Measurements from ENCODE around the gene TNKS1BP1. TPM values are rescaled to one million over a fixed set of nuclear protein-coding genes. Genes with fewer than 3 reads are reported as not detected.
A peak's percentile ranks its signal among the peaks of the same experiment; 100 is the strongest.

TNKS1BP1 gene
- total and polyA plus RNA-seq, 8 donors, result 59.4 to 238 (median 119) TPM

GRCh38 chr11:57310091-57310490, 14.7 kb downstream of the TNKS1BP1 start:
- H3K36me3 ChIP-seq, result peaks cover 50 to 64% (median 56%) of the 10 kb centered on the region in 4 donors
- H3K27ac ChIP-seq, result peak overlapping the region in 4 of 5 donors; percentile 90 to 95 (median 92)
- no peaks in the 10 kb centered on the region for H3K27me3 ChIP-seq
- DNase-seq, result no peak
- no peak for TF ChIP-seq POLR2AphosphoS5 (IDR thresholded peaks at IDR 0.05)
- no peak for TF ChIP-seq POLR2A (IDR thresholded peaks at IDR 0.05)
- no peak for TF ChIP-seq EP300 (IDR thresholded peaks at IDR 0.05)
- no peak for TF ChIP-seq CTCF (IDR thresholded peaks at IDR 0.05)
- intact Hi-C loops (cut with DNase I; ENCODE audit: low total_unique reads), result no loop called here
- H3K9me3 ChIP-seq, result no peaks in the 10 kb centered on the region
- 66 to 89% (median 87%) methylated on average over 6 of the region's 6 CpGs for WGBS, 5 donors
- H3K4me1 ChIP-seq, result peaks cover 85 to 100% (median 94%) of the 10 kb centered on the region in 4 donors
- peak overlapping the region in 3 of 4 donors; percentile 42 to 52 (median 48) for H3K4me3 ChIP-seq

- Histone ChIP-seq H3K36me3 (peaks cover 43 to 57% (median 49%) of the 10 kb centered on the region in 4 donors), H3K27me3 (no peaks in the 10 kb centered on the region), H3K4me3 (peak overlapping the region in 1 of 4 donors; percentile 52), H3K4me1 (peaks cover 92 to 100% (median 98%) of the 10 kb centered on the region in 4 donors), H3K9me3 (no peaks in the 10 kb centered on the region), H3K27ac (peak overlapping the region; percentile 13 to 95 (median 90))
- 86 to 92% (median 90%) methylated on average over 23 to 24 of the region's 24 CpGs for WGBS, 5 donors
- no peak for DNase-seq
- intact Hi-C loops (cut with DNase I; ENCODE audit: low total_unique reads), result no loop called here
- no peak for TF ChIP-seq EP300 (IDR thresholded peaks at IDR 0.05)
- TF ChIP-seq CTCF (IDR thresholded peaks at IDR 0.05), result no peak
- TF ChIP-seq POLR2A (IDR thresholded peaks at IDR 0.05), result no peak
- no peak for TF ChIP-seq POLR2AphosphoS5 (IDR thresholded peaks at IDR 0.05)
Observed at GRCh38 chr11:57309106-57310059, 15.4 kb downstream of the TNKS1BP1 start.

GRCh38 chr11:57308426-57309060, 16.2 kb downstream of the TNKS1BP1 start:
- Histone ChIP-seq H3K9me3 (no peaks in the 10 kb centered on the region), H3K4me1 (peaks cover 92 to 100% (median 100%) of the 10 kb centered on the region in 4 donors), H3K36me3 (peaks cover 36 to 49% (median 42%) of the 10 kb centered on the region in 4 donors), H3K4me3 (peak overlapping the region in 1 of 4 donors; percentile 17), H3K27ac (peak overlapping the region in 4 of 5 donors; percentile 90 to 95 (median 92)), H3K27me3 (no peaks in the 10 kb centered on the region)
- DNase-seq, result no peak
- intact Hi-C loops (cut with DNase I; ENCODE audit: low total_unique reads), result no loop called here
- no peak for TF ChIP-seq EP300 (IDR thresholded peaks at IDR 0.05)
- no peak for TF ChIP-seq POLR2A (IDR thresholded peaks at IDR 0.05)
- no peak for TF ChIP-seq POLR2AphosphoS5 (IDR thresholded peaks at IDR 0.05)
- TF ChIP-seq CTCF (IDR thresholded peaks at IDR 0.05), result no peak
- WGBS, 5 donors, result 80 to 88% (median 85%) methylated on average over 8 to 10 of the region's 10 CpGs

GRCh38 chr11:57307666-57308270, 17.0 kb downstream of the TNKS1BP1 start:
- Histone ChIP-seq H3K27me3 (no peaks in the 10 kb centered on the region), H3K27ac (peak overlapping the region in 4 of 5 donors; percentile 1 to 94 (median 60)), H3K4me3 (peak overlapping the region in 1 of 4 donors; percentile 17), H3K9me3 (no peaks in the 10 kb centered on the region), H3K36me3 (peaks cover 35 to 49% (median 42%) of the 10 kb centered on the region in 4 donors), H3K4me1 (peaks cover 84 to 98% (median 95%) of the 10 kb centered on the region in 4 donors)
- 49 to 72% (median 55%) methylated on average over 7 of the region's 7 CpGs for whole genome bisulfite sequencing, 5 donors
- intact Hi-C loops (cut with DNase I; ENCODE audit: low total_unique reads), result no loop called here
- no peak for DNase-seq
- no peak for TF ChIP-seq POLR2A (IDR thresholded peaks at IDR 0.05)
